MG63 (cell line): ENCODE results near the gene PLLP. TPM values are rescaled to one million over a fixed set of nuclear protein-coding genes. Genes with fewer than 3 reads are reported as not detected.
A peak's percentile ranks its signal among the peaks of the same experiment; 100 is the strongest.

Source experiments
- DNase-seq: peaks from one replicate; pipeline ENCODE4 v3.0.0-alpha.2; 2020
- H3K27me3 ChIP-seq: fragments of 250-450 bp; sonication (Bioruptor Pico); 2 replicates; pipeline ENCODE4 v1.5.1; 2020; ENCODE audit warnings: mild to moderate bottlenecking, moderate library complexity
- H3K36me3 ChIP-seq: fragments of 250-450 bp; sonication (Bioruptor Pico); 2 replicates; pipeline ENCODE4 v1.5.1; 2020; ENCODE audit warnings: mild to moderate bottlenecking, moderate library complexity
- H3K4me3 ChIP-seq: fragments of 250-450 bp; sonication (Bioruptor Pico); 2 replicates; pipeline ENCODE4 v1.5.1; 2020; ENCODE audit warnings: mild to moderate bottlenecking, moderate library complexity
- H3K9me3 ChIP-seq: fragments of 250-450 bp; sonication (Bioruptor Pico); 2 replicates; pipeline ENCODE4 v1.5.1; 2020; ENCODE audit warnings: mild to moderate bottlenecking, moderate library complexity
- total RNA-seq: library from RNA; depleted of rRNA; stranded (reverse); fragments of >200 nt; shearing (Covaris generic); gene quantifications from 2 replicates; pipeline ENCODE4 v1.2.3, GENCODE V29; 2014; ENCODE audit warnings: low replicate concordance

Gene PLLP
- total RNA-seq, 1 experiment from 2014 or later, result not detected

DNA sequence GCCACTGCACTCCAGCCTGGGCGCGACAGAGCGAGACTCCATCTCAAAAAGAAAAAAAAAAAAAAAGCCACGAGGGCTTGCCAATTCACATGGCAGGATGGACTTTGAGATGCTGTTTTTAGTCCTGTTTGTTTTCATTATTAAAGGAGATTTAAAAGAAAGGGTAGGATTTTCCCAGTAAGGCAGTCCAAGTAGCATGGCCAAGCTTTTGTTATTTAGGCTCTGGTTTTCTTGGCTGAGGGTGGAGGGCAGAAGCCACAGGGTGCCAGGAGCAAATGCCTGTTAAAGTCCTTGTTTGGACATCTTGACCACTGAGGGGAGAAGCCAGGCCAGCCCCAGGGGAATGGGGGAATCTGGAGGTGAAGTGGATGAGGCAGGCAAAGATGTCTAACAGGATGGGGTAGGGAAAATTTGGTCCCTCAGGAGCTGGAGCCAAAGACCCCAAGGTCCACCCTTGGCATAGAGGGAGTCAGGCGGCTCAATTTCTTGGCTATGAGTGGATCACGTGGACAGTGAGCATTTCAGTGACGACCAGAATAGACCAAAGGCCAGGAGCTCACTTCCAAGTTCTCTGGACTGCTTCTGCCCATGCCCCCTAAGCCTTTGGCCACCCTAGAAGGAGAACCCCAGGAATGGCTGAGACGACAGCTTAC is 20.8 kb upstream of the PLLP start:
- Histone ChIP-seq H3K4me3 (no peak overlapping the region), H3K36me3 (no peaks in the 10 kb centered on the region), H3K9me3 (no peaks in the 10 kb centered on the region), H3K27me3 (peaks cover 18% of the 10 kb centered on the region)
- peak; percentile 99 for DNase-seq

DNA sequence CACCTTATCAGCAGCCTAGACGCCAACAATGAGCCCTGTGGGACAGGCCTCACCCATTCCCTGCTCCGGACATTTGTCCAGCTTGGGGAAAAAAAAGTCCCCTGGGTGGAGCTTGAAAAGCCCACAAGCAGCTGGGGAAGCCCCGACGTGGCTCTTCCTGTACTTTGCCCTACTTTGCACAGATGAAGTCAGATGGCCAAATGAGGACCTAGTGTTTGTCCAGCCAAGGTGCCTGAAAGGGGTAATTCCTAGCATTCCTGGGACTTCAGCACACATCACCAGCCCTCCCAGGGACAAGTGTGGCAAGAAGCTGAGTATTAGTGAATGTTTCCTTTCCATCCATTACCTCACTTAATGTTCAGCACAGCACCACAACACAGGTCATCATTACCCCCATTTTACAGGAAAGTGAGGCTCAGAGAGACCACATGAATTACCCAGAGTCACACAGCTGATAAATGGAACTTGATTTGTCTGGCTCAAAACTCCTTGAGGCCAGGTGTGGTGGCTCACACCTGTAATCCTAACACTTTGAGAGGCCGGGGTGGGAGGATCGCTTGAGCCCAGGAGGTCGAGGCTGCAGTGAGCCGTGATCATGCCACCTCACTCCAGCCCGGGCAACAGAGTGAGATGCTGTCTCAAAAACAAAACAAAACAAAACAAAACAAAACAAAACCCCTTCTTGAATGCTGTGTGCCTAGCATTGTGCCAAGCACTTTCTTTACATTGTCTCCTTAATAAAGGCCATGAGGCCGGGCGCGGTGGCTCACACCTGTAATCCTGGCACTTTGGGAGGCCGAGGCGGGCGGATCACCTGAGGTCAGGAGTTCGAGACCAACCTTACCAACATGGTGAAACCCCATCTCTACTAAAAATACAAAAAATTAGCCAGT is 19.9 kb upstream of the PLLP start:
- no peak overlapping the region for H3K4me3 ChIP-seq
- no peaks in the 10 kb centered on the region for H3K9me3 ChIP-seq
- peaks cover 18% of the 10 kb centered on the region for H3K27me3 ChIP-seq
- no peaks in the 10 kb centered on the region for H3K36me3 ChIP-seq
- DNase-seq, result peak; percentile 82

DNA sequence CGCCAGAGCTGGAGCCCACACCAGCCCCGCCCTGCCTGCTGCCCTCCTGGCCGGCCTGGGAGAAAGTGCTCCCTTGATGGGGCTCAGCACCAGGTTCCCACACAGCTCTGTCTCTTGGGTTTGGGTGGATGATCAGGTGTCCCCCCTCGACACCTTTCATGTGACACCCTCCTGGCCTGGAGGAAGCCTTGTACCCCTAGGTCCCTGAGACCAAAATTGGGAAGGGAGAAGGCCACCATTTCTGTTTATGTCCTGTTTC is 19.4 kb upstream of the PLLP start:
- Histone ChIP-seq H3K4me3 (no peak overlapping the region), H3K36me3 (no peaks in the 10 kb centered on the region), H3K9me3 (no peaks in the 10 kb centered on the region), H3K27me3 (peaks cover 18% of the 10 kb centered on the region)
- DNase-seq, result no peak

- no peak for DNase-seq
These were observed 18.8 kb upstream of the PLLP start for GRCh38 chr16:57303021-57303909.

DNA sequence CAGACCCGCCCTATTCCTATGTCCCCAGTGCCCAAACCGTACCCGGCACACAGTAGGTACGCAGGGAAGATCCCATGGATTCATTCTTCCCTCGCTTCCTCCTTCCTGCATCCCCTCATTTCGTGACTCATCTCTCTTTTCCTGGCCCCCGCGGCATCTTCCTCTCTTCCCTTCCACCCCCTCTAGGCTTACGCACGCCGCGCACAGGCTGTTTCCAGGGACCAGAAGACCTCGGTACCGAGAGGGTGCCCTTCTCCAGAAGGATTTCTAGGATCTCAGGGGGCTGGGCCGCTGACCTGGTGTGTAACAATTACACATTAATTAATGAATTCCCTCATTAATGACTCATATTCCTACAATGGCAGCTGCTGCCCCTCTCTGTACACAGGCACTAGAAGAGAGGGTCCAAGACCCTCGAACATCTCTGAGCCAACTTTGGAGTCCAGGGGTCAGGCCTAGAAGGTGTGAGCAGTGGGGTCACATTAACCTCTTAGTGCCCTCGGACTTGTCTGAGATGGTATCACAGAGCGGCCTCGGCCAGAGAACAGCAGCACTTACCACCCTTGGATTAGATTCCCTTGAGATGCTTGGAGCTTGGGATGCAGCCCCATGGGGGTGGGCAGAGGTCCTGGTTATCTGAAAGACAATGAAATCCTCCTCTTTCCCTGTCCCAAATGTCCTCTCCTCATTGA is 16.8 kb upstream of the PLLP start:
- no peak for DNase-seq
- Histone ChIP-seq H3K27me3 (no peaks in the 10 kb centered on the region), H3K4me3 (no peak overlapping the region), H3K9me3 (no peaks in the 10 kb centered on the region), H3K36me3 (no peaks in the 10 kb centered on the region)

More at GRCh38 chr16:57303021-57303909, 18.8 kb upstream of the PLLP start:
- Histone ChIP-seq H3K36me3 (no peaks in the 10 kb centered on the region), H3K4me3 (no peak overlapping the region), H3K9me3 (no peaks in the 10 kb centered on the region), H3K27me3 (peaks cover 15% of the 10 kb centered on the region)

- no peaks in the 10 kb centered on the region for H3K27me3 ChIP-seq
- no peaks in the 10 kb centered on the region for H3K36me3 ChIP-seq
- peak overlapping the region; percentile 58 for H3K4me3 ChIP-seq
- DNase-seq, result peak; percentile 99
- no peaks in the 10 kb centered on the region for H3K9me3 ChIP-seq
These were observed 16.1 kb upstream of the PLLP start for GRCh38 chr16:57300387-57301125.

DNA sequence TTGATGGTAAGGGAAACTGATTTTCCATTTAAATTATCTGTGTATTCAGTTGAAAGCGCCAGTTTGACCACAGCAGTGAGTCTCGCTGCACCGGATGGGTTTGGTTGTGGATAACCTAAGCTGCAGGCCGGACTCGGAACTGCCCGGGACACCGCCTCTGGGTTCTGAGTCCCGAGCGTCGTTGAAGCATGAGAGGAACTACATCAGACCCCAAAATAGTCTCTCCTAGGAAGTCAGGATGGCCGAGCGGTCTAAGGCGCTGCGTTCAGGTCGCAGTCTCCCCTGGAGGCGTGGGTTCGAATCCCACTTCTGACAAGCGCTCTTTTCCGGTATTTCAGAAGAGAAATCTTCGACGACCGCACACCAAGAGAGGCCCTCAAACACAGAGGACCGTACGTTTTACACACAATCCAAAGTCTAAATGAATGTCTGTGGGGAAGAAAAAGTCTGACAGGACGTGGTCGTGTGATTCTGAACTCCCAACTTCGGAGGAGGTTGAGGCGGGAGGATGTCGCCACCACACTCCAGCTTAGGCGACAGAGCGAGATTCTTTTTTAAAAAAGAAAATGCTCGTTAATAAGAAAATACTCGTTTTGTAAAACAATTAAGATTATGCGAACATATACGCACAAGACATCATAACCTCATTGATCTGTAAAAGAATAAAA is 15.4 kb upstream of the PLLP start:
- no peaks in the 10 kb centered on the region for H3K36me3 ChIP-seq
- H3K27me3 ChIP-seq, result peaks cover 3% of the 10 kb centered on the region; the same call in 1 of the 2 replicates
- peak overlapping the region; percentile 58 for H3K4me3 ChIP-seq
- peak; percentile 95 for DNase-seq
- no peaks in the 10 kb centered on the region for H3K9me3 ChIP-seq

DNA sequence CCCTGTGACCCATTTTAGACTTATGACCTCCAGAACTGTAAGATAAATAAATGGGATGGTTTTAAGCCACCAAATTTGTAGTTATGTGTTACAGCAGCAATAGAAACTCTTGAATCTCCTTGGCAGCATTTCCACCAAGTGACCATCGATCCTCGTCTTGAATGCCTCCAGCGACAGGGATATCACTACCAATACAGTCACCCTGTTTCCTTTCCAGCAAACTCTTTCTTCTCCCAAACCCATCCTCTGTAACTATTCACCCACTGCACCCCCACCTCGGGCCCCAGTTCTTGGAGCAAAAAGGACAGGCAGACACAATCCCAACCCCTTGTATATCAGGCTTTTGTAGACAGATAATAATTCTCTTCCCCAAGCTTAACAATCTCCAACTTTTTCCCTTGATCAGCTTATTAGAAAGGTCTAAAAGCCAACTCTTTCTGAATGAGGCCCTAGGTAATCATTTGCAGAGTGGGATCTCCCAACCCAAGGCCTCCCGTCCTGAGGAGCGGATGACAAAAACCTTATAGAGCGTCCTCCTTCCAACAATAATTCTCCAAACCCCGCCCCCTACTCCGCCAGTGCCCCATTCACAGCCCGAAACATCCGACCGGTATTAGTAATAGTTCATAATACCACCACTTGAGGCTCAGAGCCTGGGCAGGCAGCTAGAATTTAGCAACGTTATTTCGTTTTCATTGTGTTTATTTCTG is 14.7 kb upstream of the PLLP start:
- Histone ChIP-seq H3K36me3 (no peaks in the 10 kb centered on the region), H3K4me3 (peak overlapping the region; percentile 58), H3K9me3 (no peaks in the 10 kb centered on the region), H3K27me3 (peaks cover 3% of the 10 kb centered on the region; the same call in 1 of the 2 replicates)
- DNase-seq, result peak; percentile 87

DNA sequence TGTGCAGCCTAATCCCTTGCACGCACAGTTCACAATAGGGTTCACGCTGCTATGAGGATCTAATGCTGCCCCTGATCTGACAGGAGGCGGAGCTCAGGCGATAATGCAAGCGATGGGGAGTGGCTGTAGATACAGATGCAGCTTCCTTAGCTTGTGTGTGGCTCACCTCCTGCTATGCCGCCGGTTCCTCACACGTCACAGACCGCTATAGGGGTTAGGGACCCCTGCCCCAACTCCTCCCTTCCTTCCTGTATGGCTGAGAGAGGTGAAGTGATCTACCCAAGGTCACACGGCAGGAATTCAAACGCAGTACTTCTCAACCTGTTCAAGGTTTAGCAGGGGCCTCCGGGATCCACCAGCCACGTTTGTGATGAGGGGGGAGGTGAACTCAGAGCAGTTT is 13.4 kb upstream of the PLLP start:
- Histone ChIP-seq H3K9me3 (no peaks in the 10 kb centered on the region), H3K36me3 (no peaks in the 10 kb centered on the region), H3K4me3 (no peak overlapping the region), H3K27me3 (peaks cover 3% of the 10 kb centered on the region; the same call in 1 of the 2 replicates)
- DNase-seq, result no peak

DNA sequence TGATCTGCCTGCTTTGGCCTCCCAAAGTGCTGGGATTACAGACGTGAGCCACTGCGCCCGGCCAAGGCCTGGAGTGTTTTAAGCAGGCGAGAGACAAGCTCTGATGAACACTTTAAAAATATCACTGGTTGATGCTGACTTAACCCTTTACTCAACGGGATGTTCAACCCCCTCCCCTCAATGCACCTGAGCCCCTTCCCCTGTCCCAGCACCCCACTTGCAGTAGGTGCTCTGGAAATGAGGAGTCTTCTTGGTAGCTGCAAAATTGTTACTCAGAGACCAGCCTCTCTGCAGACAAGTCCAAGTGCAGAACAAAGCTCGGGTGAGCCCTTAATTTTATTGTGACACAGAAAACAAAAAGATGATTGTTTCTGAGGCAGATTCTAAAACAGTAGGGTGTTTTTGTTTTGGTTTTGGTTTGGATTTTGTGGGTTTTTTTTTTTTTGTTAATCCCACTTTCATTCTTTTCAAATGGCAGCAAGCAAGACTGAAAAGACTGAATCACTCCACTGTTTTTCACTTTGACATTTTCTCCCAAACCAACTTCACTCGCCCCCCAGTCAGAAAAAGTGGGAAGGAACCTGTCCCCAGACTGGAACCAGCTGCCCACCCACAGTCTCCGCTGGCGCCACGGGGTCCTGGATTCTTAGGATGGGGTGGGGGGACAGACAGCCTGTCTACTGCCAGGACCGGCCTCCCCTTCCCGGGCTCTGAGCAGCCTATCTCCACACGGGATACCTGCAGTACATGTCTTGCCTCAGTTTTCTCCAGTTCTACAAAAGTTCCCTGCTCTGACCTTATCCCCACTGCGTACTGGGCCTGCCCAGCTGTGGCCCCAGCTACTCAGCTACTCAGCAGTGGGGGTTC is 5.2 kb upstream of the PLLP start:
- H3K4me3 ChIP-seq, result no peak overlapping the region
- peaks cover 3% of the 10 kb centered on the region; the same call in 1 of the 2 replicates for H3K27me3 ChIP-seq
- DNase-seq, result no peak
- no peaks in the 10 kb centered on the region for H3K36me3 ChIP-seq
- no peaks in the 10 kb centered on the region for H3K9me3 ChIP-seq

- H3K9me3 ChIP-seq, result no peaks in the 10 kb centered on the region
- H3K27me3 ChIP-seq, result peaks cover 3% of the 10 kb centered on the region
- H3K36me3 ChIP-seq, result no peaks in the 10 kb centered on the region
- no peak for DNase-seq
- H3K4me3 ChIP-seq, result no peak overlapping the region
These were observed 907 bp upstream of the PLLP start for GRCh38 chr16:57285379-57285778.

DNA sequence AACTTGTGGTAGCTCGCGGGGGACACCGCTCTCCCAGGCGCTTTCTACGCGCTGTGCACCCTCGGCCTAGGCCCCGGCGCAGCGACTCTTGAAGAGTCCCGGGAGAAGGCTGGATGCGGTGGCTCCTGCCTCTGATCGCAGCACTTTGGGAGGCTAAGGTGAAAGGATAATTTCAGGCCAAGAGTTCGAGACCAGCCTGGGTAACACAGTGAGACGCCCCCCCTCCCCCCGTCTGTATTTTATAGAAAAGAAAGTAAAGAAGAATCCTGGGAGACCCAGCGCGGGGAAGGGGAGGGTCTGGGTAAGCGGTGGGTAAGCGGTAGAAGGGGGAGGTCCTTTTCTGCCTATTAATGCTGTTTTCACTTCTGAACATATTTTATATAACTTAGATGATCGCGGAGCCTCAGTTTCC is 486 bp upstream of the PLLP start:
- no peaks in the 10 kb centered on the region for H3K9me3 ChIP-seq
- H3K36me3 ChIP-seq, result no peaks in the 10 kb centered on the region
- H3K4me3 ChIP-seq, result peak overlapping the region; percentile 49
- DNase-seq, result no peak
- peaks cover 3% of the 10 kb centered on the region for H3K27me3 ChIP-seq

GRCh38 chr16:57283959-57284208 is 588 bp downstream of the PLLP start:
- Histone ChIP-seq H3K36me3 (no peaks in the 10 kb centered on the region), H3K9me3 (no peaks in the 10 kb centered on the region), H3K4me3 (no peak overlapping the region)

GRCh38 chr16:57283214-57283958 is 1.1 kb downstream of the PLLP start:
- no peaks in the 10 kb centered on the region for H3K36me3 ChIP-seq
- H3K27me3 ChIP-seq, result peaks cover 3% of the 10 kb centered on the region
- no peaks in the 10 kb centered on the region for H3K9me3 ChIP-seq
- DNase-seq, result no peak
- H3K4me3 ChIP-seq, result no peak overlapping the region

More at GRCh38 chr16:57283959-57284208, 588 bp downstream of the PLLP start:
- H3K27me3 ChIP-seq, result peaks cover 3% of the 10 kb centered on the region
- no peak for DNase-seq
